Progenitor cell of endocrine pancreas (in vitro differentiated cells): Measurements from ENCODE around the gene HEPACAM. TPM values are rescaled to one million over a fixed set of nuclear protein-coding genes. Genes with fewer than 3 reads are reported as not detected.
"Not testable (repeated sequence)": the region's sequence is repeated elsewhere in the genome, so short reads cannot be mapped to it uniquely, and the experiment has no call there.

ENCODE experiments used
- DNase-seq: peaks from one replicate; pipeline ENCODE4 v3.0.0; 2021; ENCODE audit warnings: low spot score; ENCODE audit not compliant: unreplicated experiment
- H3K27ac Mint-ChIP-seq: 2 replicates; pipeline ENCODE4 v1.8.0; 2021; ENCODE audit warnings: mild to moderate bottlenecking, moderate library complexity, mixed read lengths
- H3K27me3 Mint-ChIP-seq: 2 replicates; pipeline ENCODE4 v1.8.0; 2021; ENCODE audit warnings: mixed read lengths
- H3K36me3 Mint-ChIP-seq: 2 replicates; pipeline ENCODE4 v1.8.0; 2022; ENCODE audit warnings: mixed read lengths; ENCODE audit not compliant: insufficient read depth
- H3K4me1 Mint-ChIP-seq: 2 replicates; pipeline ENCODE4 v1.8.0; 2021; ENCODE audit warnings: low read depth, mixed read lengths
- H3K4me3 Mint-ChIP-seq: 2 replicates; pipeline ENCODE4 v1.8.0; 2021; ENCODE audit warnings: low read depth, mild to moderate bottlenecking, moderate library complexity, mixed read lengths
- H3K9me3 Mint-ChIP-seq: 2 replicates; pipeline ENCODE4 v1.8.0; 2021; ENCODE audit warnings: low read depth, mixed read lengths
- CTCF ChIP-seq: fragments of 200-600 bp; sonication (generic); IDR thresholded peaks from one replicate; pipeline ENCODE4 v1.5.0; 2021; ENCODE audit warnings: antibody characterized with exemption, mild to moderate bottlenecking; ENCODE audit not compliant: unreplicated experiment
- total RNA-seq: library from RNA; stranded (reverse); gene quantifications from 2 replicates; pipeline ENCODE4 v1.2.1, GENCODE V29; 2021

HEPACAM gene
- total RNA-seq, 1 donor from 2014 or later, result 0.07 TPM

DNA sequence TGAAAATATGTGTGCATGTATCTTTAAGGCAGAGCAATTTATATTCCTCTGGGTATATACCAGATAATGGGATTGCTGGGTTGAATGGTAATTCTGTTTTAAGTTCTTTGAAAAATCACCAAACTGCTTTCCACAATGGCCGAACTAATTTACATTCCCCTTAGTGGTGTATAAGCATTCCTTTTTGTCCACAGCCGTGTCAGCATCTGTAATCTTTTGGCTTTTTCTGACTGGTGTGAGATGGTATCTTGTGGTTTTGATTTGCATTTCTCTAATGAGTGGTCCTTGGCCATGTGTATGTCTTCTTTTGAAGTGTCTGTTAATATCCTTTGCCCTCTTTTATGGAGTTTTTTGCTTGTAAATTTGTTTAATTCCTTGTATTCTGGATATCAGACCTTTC lies 42.5 kb upstream of the HEPACAM start:
- H3K4me3 Mint-ChIP-seq, result no peak overlapping the region
- peaks cover 28% of the 10 kb centered on the region for H3K36me3 Mint-ChIP-seq
- no peak overlapping the region for H3K27ac Mint-ChIP-seq
- H3K9me3 Mint-ChIP-seq, result peaks cover 30% of the 10 kb centered on the region
- no peak for TF ChIP-seq CTCF
- DNase-seq, result no peak
- peaks cover 2% of the 10 kb centered on the region for H3K4me1 Mint-ChIP-seq
- H3K27me3 Mint-ChIP-seq, result no peaks in the 10 kb centered on the region

GRCh38 chr11:124977006-124977405 lies 41.2 kb upstream of the HEPACAM start:
- Mint-ChIP-seq H3K4me1 (peaks cover 2% of the 10 kb centered on the region), H3K27ac (no peak overlapping the region), H3K27me3 (no peaks in the 10 kb centered on the region), H3K9me3 (peaks cover 27% of the 10 kb centered on the region), H3K4me3 (no peak overlapping the region), H3K36me3 (peaks cover 21% of the 10 kb centered on the region)
- DNase-seq, result no peak
- TF ChIP-seq CTCF, result no peak

DNA sequence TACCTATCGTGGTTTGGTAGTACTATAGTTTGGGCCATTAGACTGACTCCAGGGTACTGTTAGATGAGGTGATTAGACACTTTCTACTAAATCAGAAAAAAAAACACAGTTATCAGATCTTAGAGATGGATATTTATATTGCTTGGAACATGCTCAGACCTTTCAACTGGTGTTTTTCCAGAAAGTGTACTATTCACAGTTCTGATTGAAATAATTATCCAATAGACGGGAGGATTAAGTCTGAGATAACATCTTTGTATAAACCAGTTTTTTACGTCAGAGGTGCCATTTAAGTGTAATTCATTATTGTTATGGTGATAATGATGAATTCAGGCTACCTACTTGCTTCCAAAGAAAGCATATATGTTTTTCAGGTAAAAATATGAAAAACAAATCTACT lies 40.7 kb upstream of the HEPACAM start:
- H3K27me3 Mint-ChIP-seq, result no peaks in the 10 kb centered on the region
- peaks cover 2% of the 10 kb centered on the region for H3K4me1 Mint-ChIP-seq
- TF ChIP-seq CTCF, result no peak
- no peak for DNase-seq
- no peak overlapping the region for H3K4me3 Mint-ChIP-seq
- H3K36me3 Mint-ChIP-seq, result peaks cover 19% of the 10 kb centered on the region
- no peak overlapping the region for H3K27ac Mint-ChIP-seq
- peaks cover 25% of the 10 kb centered on the region for H3K9me3 Mint-ChIP-seq

DNA sequence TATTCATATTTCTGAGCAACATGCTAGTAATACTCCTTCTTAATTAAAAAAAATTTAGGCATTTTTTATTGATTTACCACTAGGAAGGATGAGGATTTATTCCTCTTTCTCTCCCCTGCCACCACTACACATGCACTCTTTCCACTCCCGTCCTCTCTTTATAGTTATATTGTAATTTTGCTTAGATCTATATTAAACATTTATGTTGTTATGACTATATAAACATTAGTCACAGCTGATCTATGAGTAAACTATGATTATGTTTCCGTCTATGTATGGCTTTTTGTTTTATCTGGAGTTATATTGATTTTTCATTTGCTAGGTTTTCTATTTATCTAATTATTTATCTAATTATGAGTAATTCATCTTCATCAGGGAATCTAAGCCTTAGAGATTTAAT lies 36.0 kb upstream of the HEPACAM start:
- no peak overlapping the region for H3K4me3 Mint-ChIP-seq
- H3K36me3 Mint-ChIP-seq, result peaks cover 4% of the 10 kb centered on the region
- H3K9me3 Mint-ChIP-seq, result no peaks in the 10 kb centered on the region
- no peak overlapping the region for H3K27ac Mint-ChIP-seq
- H3K27me3 Mint-ChIP-seq, result no peaks in the 10 kb centered on the region
- DNase-seq, result no peak
- H3K4me1 Mint-ChIP-seq, result peaks cover 2% of the 10 kb centered on the region
- no peak for TF ChIP-seq CTCF

DNA sequence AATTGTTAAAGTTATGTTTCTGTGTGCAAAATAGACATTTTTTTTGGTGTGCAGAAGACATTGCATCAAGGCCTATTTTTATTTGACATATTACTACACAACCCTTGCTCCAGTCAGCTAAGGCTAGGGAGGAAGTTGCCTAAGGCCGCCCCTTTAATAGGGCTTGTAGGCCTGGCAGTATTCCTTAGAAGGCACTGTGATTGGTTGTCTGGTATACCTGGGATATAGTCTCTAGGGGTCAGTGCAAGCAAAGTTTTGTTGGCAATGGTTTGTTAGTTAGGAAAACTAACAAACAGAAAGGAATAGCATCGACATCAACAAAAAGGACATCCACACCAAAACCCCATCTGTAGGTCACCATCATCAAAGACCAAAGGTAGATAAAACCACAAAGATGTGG lies 35.1 kb upstream of the HEPACAM start:
- H3K4me3 Mint-ChIP-seq, result no peak overlapping the region
- peaks cover 4% of the 10 kb centered on the region for H3K36me3 Mint-ChIP-seq
- DNase-seq, result no peak
- H3K4me1 Mint-ChIP-seq, result peaks cover 2% of the 10 kb centered on the region
- no peaks in the 10 kb centered on the region for H3K27me3 Mint-ChIP-seq
- H3K9me3 Mint-ChIP-seq, result no peaks in the 10 kb centered on the region
- H3K27ac Mint-ChIP-seq, result no peak overlapping the region
- TF ChIP-seq CTCF, result no peak

DNA sequence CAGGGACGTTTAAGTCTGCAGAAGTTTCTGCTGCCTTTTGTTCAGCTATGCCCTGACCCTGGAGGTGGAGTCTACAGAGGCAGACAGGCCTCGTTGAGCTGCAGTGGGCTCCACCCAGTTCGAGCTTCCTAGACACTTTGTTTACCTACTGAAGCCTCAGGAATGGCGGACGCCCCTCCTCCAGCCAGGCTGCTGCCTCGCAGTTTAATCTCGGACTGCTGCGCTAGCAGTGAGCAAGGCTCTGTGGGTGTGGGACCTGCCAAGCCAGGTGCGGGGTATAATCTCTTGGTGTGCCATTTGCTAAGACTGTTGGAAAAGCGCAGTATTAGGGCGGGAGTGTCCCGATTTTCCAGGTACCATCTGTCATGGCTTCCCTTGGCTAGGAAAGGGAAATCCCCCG lies 32.4 kb upstream of the HEPACAM start:
- not testable (repeated sequence) for H3K4me3 Mint-ChIP-seq, H3K27me3 Mint-ChIP-seq, H3K9me3 Mint-ChIP-seq, DNase-seq, H3K4me1 Mint-ChIP-seq, H3K27ac Mint-ChIP-seq, H3K36me3 Mint-ChIP-seq
